Gastrocnemius medialis (tissue), 4 donors: ENCODE measurements around the gene PIPOX.

Experiments
- CTCF ChIP-seq, 5 experiments: fragments of 450-650 bp in 3 of 5; fragments of 200-600 bp in 2 of 5; sonication (generic) in 2 of 5; IDR thresholded peaks in 4 of 5; conservative IDR thresholded peaks in 1 of 5; 1 replicate in 4 of 5; 2 replicates in 1 of 5; pipeline ENCODE4 v1.5.1; 2016 to 2019; ENCODE audit warnings: antibody characterized with exemption in 5 of 5, mild to moderate bottlenecking in 3 of 5, moderate library complexity in 3 of 5
- POLR2A ChIP-seq, 2 donors: fragments of 450-650 bp; IDR thresholded peaks; one replicate each; pipeline ENCODE4 v1.6.1; 2017; ENCODE audit warnings: antibody characterized with exemption in 2 of 2, mild to moderate bottlenecking in 2 of 2, moderate library complexity in 2 of 2

- TF ChIP-seq CTCF (IDR thresholded peaks at IDR 0.05 in 4 of 5, conservative IDR thresholded peaks at IDR 0.05 in 1 of 5) = no peak
- no peak for TF ChIP-seq POLR2A (IDR thresholded peaks at IDR 0.05)
Observed at GRCh38 chr17:29066606-29067005, 23.7 kb downstream of the PIPOX start.
